HepG2 (cell line): Measurements from ENCODE around the gene FKBP1B. TPM values are rescaled to one million over a fixed set of nuclear protein-coding genes. Genes with fewer than 3 reads are reported as not detected.

Experiments
- GATAD1 ChIP-seq: IDR thresholded peaks from 2 replicates; pipeline ENCODE4 v1.6.1; 2016; ENCODE audit warnings: missing genetic modification reagents, missing compliant biosample characterization
- HNF4G ChIP-seq, 2 experiments: sonication (generic) in 1 of 2; formaldehyde crosslinking in 1 of 2; IDR thresholded peaks; 2 replicates each; pipeline versions ENCODE4 v1.4.0 to v1.6.1; 2011 to 2020; ENCODE audit warnings: borderline replicate concordance in 2 of 2, low read depth in 2 of 2, mild to moderate bottlenecking in 2 of 2, low read length in 1 of 2, missing genetic modification reagents in 1 of 2, moderate library complexity in 1 of 2
- HOXA3 ChIP-seq: sonication (generic); formaldehyde crosslinking; IDR thresholded peaks from 2 replicates; pipeline ENCODE4 v1.5.0; 2020; ENCODE audit warnings: missing genetic modification reagents
- HOXA5 ChIP-seq: sonication (generic); formaldehyde crosslinking; IDR thresholded peaks from 2 replicates; pipeline ENCODE4 v1.4.0; 2020; ENCODE audit warnings: missing genetic modification reagents
- KLF16 ChIP-seq, 2 experiments: sonication (generic) in 1 of 2; formaldehyde crosslinking in 1 of 2; IDR thresholded peaks; 2 replicates each; pipeline versions ENCODE4 v1.6.1 to v1.8.0; 2016 to 2023; ENCODE audit warnings: missing genetic modification reagents in 2 of 2, missing compliant biosample characterization in 1 of 2
- MBD4 ChIP-seq: IDR thresholded peaks from 2 replicates; pipeline ENCODE4 v1.6.1; 2012; ENCODE audit warnings: low read length, inconsistent platforms, borderline replicate concordance
- MLLT10 ChIP-seq: sonication (generic); formaldehyde crosslinking; IDR thresholded peaks from 2 replicates; pipeline ENCODE4 v1.4.0; 2020; ENCODE audit warnings: missing genetic modification reagents
- NPAS2 ChIP-seq: sonication (generic); formaldehyde crosslinking; IDR thresholded peaks from 2 replicates; pipeline ENCODE4 v1.8.0; 2022; ENCODE audit warnings: mild to moderate bottlenecking, missing genetic modification reagents, borderline replicate concordance
- NR2C2 ChIP-seq: sonication (generic); formaldehyde crosslinking; IDR thresholded peaks from 2 replicates; pipeline ENCODE4 v1.4.0; 2020; ENCODE audit warnings: missing genetic modification reagents, mild to moderate bottlenecking, moderate library complexity, borderline replicate concordance
- PAX8 ChIP-seq: sonication (generic); formaldehyde crosslinking; IDR thresholded peaks from 2 replicates; pipeline ENCODE4 v1.8.0; 2022; ENCODE audit warnings: mild to moderate bottlenecking, missing genetic modification reagents, borderline replicate concordance
- SNAI1 ChIP-seq: sonication (generic); formaldehyde crosslinking; IDR thresholded peaks from 2 replicates; pipeline ENCODE4 v1.5.0; 2020; ENCODE audit warnings: mild to moderate bottlenecking, missing genetic modification reagents, borderline replicate concordance
- SP2 ChIP-seq: sonication (generic); formaldehyde crosslinking; IDR thresholded peaks from 2 replicates; pipeline ENCODE4 v1.5.1; 2020; ENCODE audit warnings: mild to moderate bottlenecking, missing genetic modification reagents
- TARDBP ChIP-seq: sonication (generic); formaldehyde crosslinking; IDR thresholded peaks from 2 replicates; pipeline ENCODE4 v1.8.0; 2022; ENCODE audit warnings: mild to moderate bottlenecking, missing genetic modification reagents
- ZNF10 ChIP-seq: sonication (generic); formaldehyde crosslinking; IDR thresholded peaks from 2 replicates; pipeline ENCODE4 v1.4.0; 2020; ENCODE audit warnings: mild to moderate bottlenecking, low read depth, missing genetic modification reagents, borderline replicate concordance
- ZNF350 ChIP-seq: sonication (generic); formaldehyde crosslinking; IDR thresholded peaks from 2 replicates; pipeline ENCODE4 v1.4.0; 2020; ENCODE audit warnings: mild to moderate bottlenecking, low read depth, missing genetic modification reagents, borderline replicate concordance
- ZNF572 ChIP-seq: sonication (generic); formaldehyde crosslinking; IDR thresholded peaks from 2 replicates; pipeline ENCODE4 v1.5.1; 2020; ENCODE audit warnings: mild to moderate bottlenecking, missing genetic modification reagents
- ZNF580 ChIP-seq: IDR thresholded peaks from 2 replicates; pipeline ENCODE4 v1.6.1; 2016; ENCODE audit warnings: low read depth, borderline replicate concordance
- ZNF709 ChIP-seq: sonication (generic); formaldehyde crosslinking; IDR thresholded peaks from 2 replicates; pipeline ENCODE4 v1.5.0; 2020; ENCODE audit warnings: mild to moderate bottlenecking, missing genetic modification reagents
- ZSCAN22 ChIP-seq: sonication (generic); formaldehyde crosslinking; IDR thresholded peaks from 2 replicates; pipeline ENCODE4 v1.4.0; 2020; ENCODE audit warnings: mild to moderate bottlenecking, missing genetic modification reagents
- ZSCAN31 ChIP-seq: sonication (generic); formaldehyde crosslinking; IDR thresholded peaks from 2 replicates; pipeline ENCODE4 v1.5.0; 2020; ENCODE audit warnings: low read depth, mild to moderate bottlenecking, missing genetic modification reagents
- polyA plus RNA-seq, 8 experiments: library from polyadenylated mRNA; depleted of rRNA in 3 of 8; stranded (reverse) in 7 of 8; unstranded in 1 of 8; fragments of >200 nt; fragmentation: Illumina TruSeq in 4 of 8; extraction: Trizol in 4 of 8; gene quantifications; 2 replicates each; pipeline versions ENCODE4 v1.2.1 to v1.2.3, GENCODE V29; 2011 to 2016; ENCODE audit warnings: low read depth in 4 of 8, missing spikeins in 1 of 8, mixed read lengths in 1 of 8; ENCODE audit not compliant: insufficient read depth in 1 of 8
- total RNA-seq, 5 experiments: library from RNA; depleted of rRNA; stranded (reverse); fragments of >200 nt; fragmentation: Illumina TruSeq; extraction: Trizol; gene quantifications; 2 replicates each; pipeline ENCODE4 v1.2.3, GENCODE V29; 2016; ENCODE audit warnings: low read depth in 1 of 5
- TF ChIP-seq, protein P1 (sequence below): sonication (generic); formaldehyde crosslinking; IDR thresholded peaks from 2 replicates; pipeline ENCODE4 v1.5.0; 2020; ENCODE audit warnings: missing genetic modification reagents
- TF ChIP-seq, protein P2 (sequence below): sonication (generic); formaldehyde crosslinking; IDR thresholded peaks from 2 replicates; pipeline ENCODE4 v1.4.0; 2020; ENCODE audit warnings: mild to moderate bottlenecking, missing genetic modification reagents
- TF ChIP-seq, protein P3 (sequence below): sonication (generic); formaldehyde crosslinking; IDR thresholded peaks from 2 replicates; pipeline ENCODE4 v1.8.0; 2022; ENCODE audit warnings: missing genetic modification reagents, mild to moderate bottlenecking, moderate library complexity, borderline replicate concordance

Gene FKBP1B
- total and polyA plus RNA-seq, 2 of the 13 experiments (the other 11 are each of a cell fraction or from before 2014, with no cell fraction given) = 35.2 to 96.3 TPM

DNA sequence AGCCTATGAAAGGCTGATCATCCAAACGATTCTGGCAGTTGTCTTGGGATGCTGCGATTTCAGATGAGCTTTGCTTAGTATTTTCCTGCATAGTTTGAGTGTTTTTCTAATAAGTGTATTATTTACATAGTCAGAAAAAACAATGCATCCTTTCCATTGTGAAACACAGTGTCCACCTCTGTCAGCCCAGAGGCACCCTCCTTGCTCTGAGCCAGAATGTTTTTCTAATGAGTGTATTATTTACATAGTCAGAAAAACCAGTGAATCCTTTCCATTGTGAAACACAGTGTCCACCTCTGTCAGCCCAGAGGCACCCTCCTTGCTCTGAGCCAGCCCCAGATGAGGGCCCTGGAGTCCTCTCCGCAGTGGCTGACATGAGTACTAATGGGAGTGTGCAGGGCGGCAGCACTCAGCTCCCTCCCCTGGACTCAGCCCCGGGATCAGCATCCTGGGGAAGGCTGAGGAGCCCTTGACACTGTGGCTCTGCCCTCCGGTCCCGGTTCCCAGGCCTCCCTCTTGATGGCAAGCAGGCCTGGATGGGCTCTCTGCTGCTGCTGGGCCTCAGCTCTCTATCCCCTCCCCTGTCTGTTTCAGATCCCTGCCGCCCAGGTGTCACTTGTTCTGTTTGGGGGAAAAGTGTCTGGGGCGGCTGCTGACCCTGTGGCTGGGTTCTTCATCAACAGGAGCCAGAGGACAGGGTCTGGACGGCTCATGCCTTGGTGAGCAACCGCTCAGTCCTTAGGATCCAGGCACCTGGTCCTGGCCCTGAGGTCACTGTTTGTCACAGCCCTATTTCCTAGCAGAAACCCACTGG, 33.8 kb upstream of the FKBP1B start (continued):
- TF ChIP-seq GATAD1 (CRISPR knock-in tag) = peak; percentile 12; the same call in 1 of the 2 replicates
- no peak for TF ChIP-seq ZNF709 (CRISPR knock-in tag)
- no peak for TF ChIP-seq ZNF572 (CRISPR knock-in tag)
- TF ChIP-seq SP2 (CRISPR knock-in tag) = no peak
- 0 out of 2 replicates have a peak, but pooled peaks have one; percentile 38 for TF ChIP-seq HOXA5
- peak; percentile 36; the same call in 1 of the 2 replicates for TF ChIP-seq NR2C2
- no peak for TF ChIP-seq MBD4
- TF ChIP-seq PAX8 (CRISPR knock-in tag) = no peak
- TF ChIP-seq HOXA3 (CRISPR knock-in tag) = 0 out of 2 replicates have a peak, but pooled peaks have one; percentile 36
- TF ChIP-seq ZNF350 = peak; percentile 73; the same call in 1 of the 2 replicates
- TF ChIP-seq, protein P1, sequence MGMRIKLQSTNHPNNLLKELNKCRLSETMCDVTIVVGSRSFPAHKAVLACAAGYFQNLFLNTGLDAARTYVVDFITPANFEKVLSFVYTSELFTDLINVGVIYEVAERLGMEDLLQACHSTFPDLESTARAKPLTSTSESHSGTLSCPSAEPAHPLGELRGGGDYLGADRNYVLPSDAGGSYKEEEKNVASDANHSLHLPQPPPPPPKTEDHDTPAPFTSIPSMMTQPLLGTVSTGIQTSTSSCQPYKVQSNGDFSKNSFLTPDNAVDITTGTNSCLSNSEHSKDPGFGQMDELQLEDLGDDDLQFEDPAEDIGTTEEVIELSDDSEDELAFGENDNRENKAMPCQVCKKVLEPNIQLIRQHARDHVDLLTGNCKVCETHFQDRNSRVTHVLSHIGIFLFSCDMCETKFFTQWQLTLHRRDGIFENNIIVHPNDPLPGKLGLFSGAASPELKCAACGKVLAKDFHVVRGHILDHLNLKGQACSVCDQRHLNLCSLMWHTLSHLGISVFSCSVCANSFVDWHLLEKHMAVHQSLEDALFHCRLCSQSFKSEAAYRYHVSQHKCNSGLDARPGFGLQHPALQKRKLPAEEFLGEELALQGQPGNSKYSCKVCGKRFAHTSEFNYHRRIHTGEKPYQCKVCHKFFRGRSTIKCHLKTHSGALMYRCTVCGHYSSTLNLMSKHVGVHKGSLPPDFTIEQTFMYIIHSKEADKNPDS (CRISPR knock-in tag) = peak; percentile 92; the same call in 1 of the 2 replicates
- TF ChIP-seq, protein P2, sequence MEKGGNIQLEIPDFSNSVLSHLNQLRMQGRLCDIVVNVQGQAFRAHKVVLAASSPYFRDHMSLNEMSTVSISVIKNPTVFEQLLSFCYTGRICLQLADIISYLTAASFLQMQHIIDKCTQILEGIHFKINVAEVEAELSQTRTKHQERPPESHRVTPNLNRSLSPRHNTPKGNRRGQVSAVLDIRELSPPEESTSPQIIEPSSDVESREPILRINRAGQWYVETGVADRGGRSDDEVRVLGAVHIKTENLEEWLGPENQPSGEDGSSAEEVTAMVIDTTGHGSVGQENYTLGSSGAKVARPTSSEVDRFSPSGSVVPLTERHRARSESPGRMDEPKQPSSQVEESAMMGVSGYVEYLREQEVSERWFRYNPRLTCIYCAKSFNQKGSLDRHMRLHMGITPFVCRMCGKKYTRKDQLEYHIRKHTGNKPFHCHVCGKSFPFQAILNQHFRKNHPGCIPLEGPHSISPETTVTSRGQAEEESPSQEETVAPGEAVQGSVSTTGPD (CRISPR knock-in tag) = peak; percentile 65; the same call in 1 of the 2 replicates
- TF ChIP-seq HNF4G (IDR thresholded peaks at IDR 0.05; ENCODE audit: borderline replicate concordance, low read depth, low read length) = no peak
- no peak for TF ChIP-seq HNF4G (CRISPR knock-in tag; IDR thresholded peaks at IDR 0.05; ENCODE audit: borderline replicate concordance, low read depth)
- TF ChIP-seq, protein P3, sequence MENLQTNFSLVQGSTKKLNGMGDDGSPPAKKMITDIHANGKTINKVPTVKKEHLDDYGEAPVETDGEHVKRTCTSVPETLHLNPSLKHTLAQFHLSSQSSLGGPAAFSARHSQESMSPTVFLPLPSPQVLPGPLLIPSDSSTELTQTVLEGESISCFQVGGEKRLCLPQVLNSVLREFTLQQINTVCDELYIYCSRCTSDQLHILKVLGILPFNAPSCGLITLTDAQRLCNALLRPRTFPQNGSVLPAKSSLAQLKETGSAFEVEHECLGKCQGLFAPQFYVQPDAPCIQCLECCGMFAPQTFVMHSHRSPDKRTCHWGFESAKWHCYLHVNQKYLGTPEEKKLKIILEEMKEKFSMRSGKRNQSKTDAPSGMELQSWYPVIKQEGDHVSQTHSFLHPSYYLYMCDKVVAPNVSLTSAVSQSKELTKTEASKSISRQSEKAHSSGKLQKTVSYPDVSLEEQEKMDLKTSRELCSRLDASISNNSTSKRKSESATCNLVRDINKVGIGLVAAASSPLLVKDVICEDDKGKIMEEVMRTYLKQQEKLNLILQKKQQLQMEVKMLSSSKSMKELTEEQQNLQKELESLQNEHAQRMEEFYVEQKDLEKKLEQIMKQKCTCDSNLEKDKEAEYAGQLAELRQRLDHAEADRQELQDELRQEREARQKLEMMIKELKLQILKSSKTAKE (CRISPR knock-in tag) = peak; percentile 49
- TF ChIP-seq ZSCAN31 = peak; percentile 79
- TF ChIP-seq MLLT10 (CRISPR knock-in tag) = no peak
- TF ChIP-seq SNAI1 = peak; percentile 80; the same call in 1 of the 2 replicates
- peak; percentile 56; the same call in 1 of the 2 replicates for TF ChIP-seq TARDBP (CRISPR knock-in tag)
- TF ChIP-seq ZNF10 (CRISPR knock-in tag) = no peak
- no peak for TF ChIP-seq NPAS2
- peak; percentile 49; the same call in 1 of the 2 replicates for TF ChIP-seq ZNF580 (CRISPR knock-in tag)
- no peak for TF ChIP-seq ZSCAN22 (CRISPR knock-in tag)
- TF ChIP-seq KLF16 (CRISPR knock-in tag; IDR thresholded peaks at IDR 0.05) = peak in 1 of 2 experiments; percentile 85; a peak in 2 of 4 replicates
